Choroid plexus epithelial cell (primary cell): ENCODE measurements around the gene TMC1.
A peak's percentile ranks its signal among the peaks of the same experiment; 100 is the strongest.

ENCODE experiments used
- DNase-seq: peaks from one replicate; pipeline ENCODE4 v3.0.0-alpha.2; 2010; ENCODE audit warnings: low read depth
- H3K4me3 ChIP-seq: 2 replicates; pipeline ENCODE4 v1.5.1; 2011; ENCODE audit warnings: low read depth, mild to moderate bottlenecking, control low read depth, low read length, moderate library complexity
- CTCF ChIP-seq: conservative IDR thresholded peaks from 2 replicates; pipeline ENCODE4 v1.5.1; 2011; ENCODE audit warnings: low read depth, mild to moderate bottlenecking, control low read depth, inconsistent platforms, low read length, moderate library complexity

The TMC1 gene

GRCh38 chr9:72773570-72773969 lies 252.2 kb downstream of the TMC1 start:
- TF ChIP-seq CTCF = no peak
- H3K4me3 ChIP-seq = no peak overlapping the region

GRCh38 chr9:72775570-72775969 lies 254.2 kb downstream of the TMC1 start:
- no peak overlapping the region for H3K4me3 ChIP-seq
- DNase-seq = no peak
- no peak for TF ChIP-seq CTCF

More at GRCh38 chr9:72773570-72773969, 252.2 kb downstream of the TMC1 start:
- peak; percentile 3 for DNase-seq

- TF ChIP-seq CTCF = no peak
- DNase-seq = no peak
- no peak overlapping the region for H3K4me3 ChIP-seq
These were observed 258.2 kb downstream of the TMC1 start for GRCh38 chr9:72779614-72780013.

- H3K4me3 ChIP-seq = no peak overlapping the region
- DNase-seq = peak; percentile 10
- no peak for TF ChIP-seq CTCF
These were observed 265.5 kb downstream of the TMC1 start for GRCh38 chr9:72786948-72787347.

GRCh38 chr9:72788966-72789735 lies 267.7 kb downstream of the TMC1 start:
- no peak for DNase-seq
- TF ChIP-seq CTCF = no peak
- H3K4me3 ChIP-seq = no peak overlapping the region

- TF ChIP-seq CTCF = no peak
- H3K4me3 ChIP-seq = no peak overlapping the region
- DNase-seq = no peak
These were observed 268.5 kb downstream of the TMC1 start for GRCh38 chr9:72789885-72790284.

GRCh38 chr9:72790989-72791388 lies 269.6 kb downstream of the TMC1 start:
- no peak for TF ChIP-seq CTCF
- H3K4me3 ChIP-seq = no peak overlapping the region
- DNase-seq = no peak
